HepG2 (cell line): ENCODE measurements around the gene NANOGP8. TPM values are rescaled to one million over a fixed set of nuclear protein-coding genes. Genes with fewer than 3 reads are reported as not detected.

Experiments used
- ARID5B ChIP-seq: IDR thresholded peaks from 2 replicates; pipeline ENCODE4 v1.4.0; 2020; ENCODE audit warnings: mild to moderate bottlenecking, missing genetic modification reagents
- DPF2 ChIP-seq: sonication (generic); formaldehyde crosslinking; IDR thresholded peaks from 2 replicates; pipeline ENCODE4 v1.4.0; 2020; ENCODE audit warnings: mild to moderate bottlenecking, low read depth, missing genetic modification reagents, borderline replicate concordance
- E2F1 ChIP-seq: sonication (generic); formaldehyde crosslinking; IDR thresholded peaks from 2 replicates; pipeline ENCODE4 v1.5.0; 2020; ENCODE audit warnings: missing genetic modification reagents
- ELF3 ChIP-seq: IDR thresholded peaks from 2 replicates; pipeline ENCODE4 v1.6.1; 2016; ENCODE audit warnings: missing genetic modification reagents, missing compliant biosample characterization
- FOXP4 ChIP-seq: sonication (generic); formaldehyde crosslinking; IDR thresholded peaks from 2 replicates; pipeline ENCODE4 v1.4.0; 2020; ENCODE audit warnings: missing genetic modification reagents
- GATAD2A ChIP-seq: IDR thresholded peaks from 2 replicates; pipeline ENCODE4 v1.6.1; 2016
- HDAC2 ChIP-seq: sonication (generic); formaldehyde crosslinking; IDR thresholded peaks from 2 replicates; pipeline ENCODE4 v1.4.0; 2020; ENCODE audit warnings: missing genetic modification reagents
- NONO ChIP-seq, 2 experiments: fragments of 450-650 bp in 1 of 2; sonication (generic) in 1 of 2; formaldehyde crosslinking in 1 of 2; IDR thresholded peaks in 1 of 2; conservative IDR thresholded peaks in 1 of 2; 2 replicates each; pipeline versions ENCODE4 v1.6.1 to v1.8.0; 2017 to 2022; ENCODE audit warnings: mild to moderate bottlenecking in 1 of 2, missing genetic modification reagents in 1 of 2, moderate library complexity in 1 of 2
- NR2F2 ChIP-seq: IDR thresholded peaks from 2 replicates; pipeline ENCODE4 v1.6.1; 2012; ENCODE audit warnings: low read depth, inconsistent platforms, borderline replicate concordance
- SAP130 ChIP-seq: IDR thresholded peaks from 2 replicates; pipeline ENCODE4 v1.6.1; 2016; ENCODE audit warnings: low read depth
- SNAPC5 ChIP-seq: sonication (generic); formaldehyde crosslinking; IDR thresholded peaks from 2 replicates; pipeline ENCODE4 v1.8.1; 2023; ENCODE audit warnings: mild to moderate bottlenecking, missing genetic modification reagents, borderline replicate concordance
- SOX5 ChIP-seq: IDR thresholded peaks from 2 replicates; pipeline ENCODE4 v1.6.1; 2016; ENCODE audit warnings: borderline replicate concordance
- THRA ChIP-seq: sonication (generic); formaldehyde crosslinking; IDR thresholded peaks from 2 replicates; pipeline ENCODE4 v1.4.0; 2020; ENCODE audit warnings: missing genetic modification reagents, borderline replicate concordance
- ZNF33A ChIP-seq: sonication (generic); formaldehyde crosslinking; IDR thresholded peaks from 2 replicates; pipeline ENCODE4 v1.5.1; 2020; ENCODE audit warnings: missing genetic modification reagents, mild to moderate bottlenecking, moderate library complexity, borderline replicate concordance
- ZNF589 ChIP-seq: sonication (generic); formaldehyde crosslinking; conservative IDR thresholded peaks from 2 replicates; pipeline ENCODE4 v1.8.0; 2022; ENCODE audit warnings: mild to moderate bottlenecking, moderate library complexity, missing genetic modification reagents
- ZNF710 ChIP-seq: sonication (generic); formaldehyde crosslinking; IDR thresholded peaks from 2 replicates; pipeline ENCODE4 v1.5.0; 2020; ENCODE audit warnings: mild to moderate bottlenecking, missing genetic modification reagents, borderline replicate concordance
- polyA plus RNA-seq, 8 experiments: library from polyadenylated mRNA; depleted of rRNA in 3 of 8; stranded (reverse) in 7 of 8; unstranded in 1 of 8; fragments of >200 nt; fragmentation: Illumina TruSeq in 4 of 8; extraction: Trizol in 4 of 8; gene quantifications; 2 replicates each; pipeline versions ENCODE4 v1.2.1 to v1.2.3, GENCODE V29; 2011 to 2016; ENCODE audit warnings: low read depth in 4 of 8, missing spikeins in 1 of 8, mixed read lengths in 1 of 8; ENCODE audit not compliant: insufficient read depth in 1 of 8
- total RNA-seq, 5 experiments: library from RNA; depleted of rRNA; stranded (reverse); fragments of >200 nt; fragmentation: Illumina TruSeq; extraction: Trizol; gene quantifications; 2 replicates each; pipeline ENCODE4 v1.2.3, GENCODE V29; 2016; ENCODE audit warnings: low read depth in 1 of 5

Gene NANOGP8
- total and polyA plus RNA-seq, 2 of the 13 experiments (the other 11 are each of a cell fraction or from before 2014, with no cell fraction given), result 0.27 TPM; not detected in 1

- TF ChIP-seq E2F1 (CRISPR knock-in tag) (no peak), ELF3 (CRISPR knock-in tag) (peak; percentile 53), FOXP4 (CRISPR knock-in tag) (peak; percentile 70), THRA (peak; percentile 97; the same call in 1 of the 2 replicates), SNAPC5 (no peak), SOX5 (CRISPR knock-in tag) (peak; percentile 95), DPF2 (CRISPR knock-in tag) (peak; percentile 68; the same call in 1 of the 2 replicates), ZNF710 (peak; percentile 97), GATAD2A (CRISPR knock-in tag) (peak; percentile 55; the same call in 1 of the 2 replicates), ZNF589 (CRISPR knock-in tag) (no peak), NR2F2 (peak; percentile 86), NONO (IDR thresholded peaks at IDR 0.05) (no peak), NONO (CRISPR knock-in tag; conservative IDR thresholded peaks at IDR 0.05) (0 out of 2 replicates have a peak, but pooled peaks have one; percentile 21), ZNF33A (CRISPR knock-in tag) (no peak), ARID5B (CRISPR knock-in tag) (peak; percentile 93), HDAC2 (CRISPR knock-in tag) (peak; percentile 41; the same call in 1 of the 2 replicates), SAP130 (CRISPR knock-in tag) (peak; percentile 51)
Observed at GRCh38 chr15:35090104-35090807, 5.2 kb upstream of the NANOGP8 start (continued).
